Left renal cortex interstitium (tissue), 4 donors: Measurements from ENCODE around the gene TTC34. TPM values are rescaled to one million over a fixed set of nuclear protein-coding genes. Genes with fewer than 3 reads are reported as not detected.

ENCODE experiments used
- DNase-seq, 4 donors: peaks; one replicate each; pipeline ENCODE4 v3.0.0-alpha.2; 2013; ENCODE audit warnings: low read depth in 4 of 4, low spot score in 2 of 4, missing footprints in 1 of 4
- polyA plus RNA-seq, 4 donors: library from polyadenylated mRNA; unstranded; fragments of 120-200 nt; gene quantifications; one replicate each; pipeline ENCODE4 v1.2.1, GENCODE V29; 2013; ENCODE audit not compliant: insufficient read length in 4 of 4

TTC34 gene
- polyA plus RNA-seq, 4 donors = 0.49 to 1.5 (median 1.0) TPM

- no peak for DNase-seq
Measured at GRCh38 chr1:2645143-2645542, 156.3 kb downstream of the TTC34 start.

- no peak for DNase-seq
Measured at GRCh38 chr1:2644591-2645101, 156.8 kb downstream of the TTC34 start.

GRCh38 chr1:2644171-2644570 lies 157.3 kb downstream of the TTC34 start:
- DNase-seq = no peak

GRCh38 chr1:2643414-2644077 lies 157.9 kb downstream of the TTC34 start:
- no peak for DNase-seq

GRCh38 chr1:2642560-2643413 lies 158.7 kb downstream of the TTC34 start:
- DNase-seq = peak; percentile 68 to 93 (median 86)

GRCh38 chr1:2642131-2642559 lies 159.3 kb downstream of the TTC34 start:
- no peak for DNase-seq

GRCh38 chr1:2641381-2642130 lies 159.9 kb downstream of the TTC34 start:
- no peak for DNase-seq

- no peak for DNase-seq
Measured at GRCh38 chr1:2640626-2641025, 160.9 kb downstream of the TTC34 start.

GRCh38 chr1:2639607-2640521 lies 161.6 kb downstream of the TTC34 start:
- DNase-seq = no peak

GRCh38 chr1:2639203-2639602 lies 162.3 kb downstream of the TTC34 start:
- DNase-seq = no peak

- no peak for DNase-seq
Measured at GRCh38 chr1:2638466-2639115, 162.9 kb downstream of the TTC34 start.

- no peak for DNase-seq
Measured at GRCh38 chr1:2637442-2638145, 163.9 kb downstream of the TTC34 start.

GRCh38 chr1:2636733-2637132 lies 164.8 kb downstream of the TTC34 start:
- DNase-seq = no peak

- no peak for DNase-seq
Measured at GRCh38 chr1:2635361-2636010, 166.0 kb downstream of the TTC34 start.

- no peak for DNase-seq
Measured at GRCh38 chr1:2633936-2634491, 167.5 kb downstream of the TTC34 start.

GRCh38 chr1:2633366-2633935 lies 168.0 kb downstream of the TTC34 start:
- no peak for DNase-seq

GRCh38 chr1:2632561-2633361 lies 168.7 kb downstream of the TTC34 start, which contains the start of gene MMEL1:
TSS of gene MMEL1 (minus strand) at chr1:2633016. CDS start at chr1:2629484, 3,532 bp downstream.
- no peak for DNase-seq
